LoVo (cell line): ENCODE measurements around the gene SEC11A.
A peak's percentile ranks its signal among the peaks of the same experiment; 100 is the strongest.
"Not testable (repeated sequence)": the region's sequence is repeated elsewhere in the genome, so short reads cannot be mapped to it uniquely, and the experiment has no call there.

ENCODE experiments used
- DNase-seq: peaks from one replicate; pipeline ENCODE4 v3.0.0-alpha.2; 2016; ENCODE audit warnings: low spot score

SEC11A gene

DNA sequence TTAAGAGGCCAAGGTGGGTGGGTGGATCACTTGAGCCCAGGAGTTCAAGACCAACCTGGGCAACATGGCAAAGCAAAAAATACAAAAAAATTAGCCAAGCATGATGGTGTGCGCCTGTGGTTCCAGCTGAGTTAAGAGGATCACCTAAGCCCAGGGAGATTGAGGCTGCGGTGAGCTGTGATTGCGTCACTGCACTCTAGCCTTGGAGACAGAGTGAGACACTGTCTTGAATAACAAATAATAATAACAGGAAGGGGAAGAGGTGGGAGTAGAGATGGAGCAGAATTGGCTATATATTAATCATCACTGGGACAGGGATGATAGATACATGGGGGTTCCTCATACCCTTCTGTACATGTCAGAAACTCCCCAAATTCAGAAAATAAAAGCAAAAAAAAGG is 34.1 kb downstream of the SEC11A start:
- DNase-seq, result no peak

DNA sequence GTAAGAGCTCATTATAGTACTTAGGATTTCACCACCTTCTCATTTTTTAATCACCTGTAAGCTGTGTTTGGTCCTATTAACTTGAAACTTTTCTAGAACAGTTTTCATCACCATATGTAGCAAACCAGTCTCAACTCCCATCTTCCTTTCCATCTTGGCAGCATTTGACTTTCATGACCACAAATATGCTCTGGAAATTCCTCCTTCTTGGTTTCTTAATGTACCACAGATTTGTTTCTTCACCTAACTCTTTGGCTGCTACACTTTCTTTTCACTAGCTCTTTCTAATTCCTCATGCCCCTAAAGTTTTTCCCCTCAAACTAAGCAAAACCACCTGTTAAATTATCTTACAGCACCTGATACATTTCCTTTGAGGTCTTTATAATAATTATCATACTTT is 44.7 kb downstream of the SEC11A start:
- no peak for DNase-seq

DNA sequence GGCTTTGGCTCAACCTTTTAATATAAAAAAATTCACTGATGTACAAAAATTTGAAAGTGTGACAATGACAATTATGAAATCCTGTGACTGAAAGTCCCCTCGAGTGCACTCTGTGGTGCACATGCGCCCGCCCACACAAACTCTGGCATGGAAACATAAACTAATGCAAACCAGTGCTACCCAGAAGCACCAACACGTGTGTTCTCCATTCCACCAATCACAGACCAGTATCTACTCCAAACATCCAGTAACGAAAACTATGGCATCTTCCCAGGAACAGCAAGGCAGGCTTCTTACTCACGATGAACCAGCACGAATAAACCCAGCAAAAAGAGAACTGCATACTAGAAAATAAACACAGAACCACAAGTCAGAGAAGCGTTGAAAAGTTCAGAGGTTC is 46.2 kb downstream of the SEC11A start:
- no peak for DNase-seq

DNA sequence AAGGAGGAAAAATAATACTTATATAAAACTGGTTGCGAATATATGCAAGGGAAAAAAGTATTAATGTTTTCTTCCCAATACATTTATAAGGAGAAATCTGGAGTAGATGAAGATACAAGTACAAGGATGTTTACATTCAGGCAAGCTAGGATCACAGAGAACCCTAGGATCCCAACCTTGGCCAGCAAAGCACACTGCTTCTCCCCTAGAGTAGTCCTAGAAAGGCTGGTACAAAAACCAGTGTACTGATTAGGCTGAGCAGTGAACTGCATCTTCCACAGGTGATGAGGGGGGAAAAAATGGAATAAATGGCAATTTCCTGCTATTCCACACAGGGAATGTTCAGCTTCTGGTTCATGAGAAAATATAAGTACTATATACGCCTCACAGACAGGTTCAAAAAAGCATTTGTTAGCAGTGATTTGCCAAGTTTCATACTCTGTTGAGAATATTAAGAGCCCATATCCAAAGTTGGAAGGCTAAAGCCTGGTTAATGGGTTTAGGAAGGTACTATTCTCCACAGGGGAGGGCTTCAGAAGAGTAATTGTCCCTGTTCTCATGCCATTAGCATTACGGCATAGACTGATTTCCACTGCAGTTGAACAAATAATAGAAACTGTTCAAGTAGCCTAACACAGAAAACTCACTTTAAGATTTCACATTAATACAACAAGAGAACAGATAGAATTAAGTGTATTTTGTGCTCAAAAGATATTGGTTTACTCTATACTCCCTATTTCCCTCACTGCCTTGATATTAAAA is 47.5 kb downstream of the SEC11A start:
- DNase-seq, result no peak

DNA sequence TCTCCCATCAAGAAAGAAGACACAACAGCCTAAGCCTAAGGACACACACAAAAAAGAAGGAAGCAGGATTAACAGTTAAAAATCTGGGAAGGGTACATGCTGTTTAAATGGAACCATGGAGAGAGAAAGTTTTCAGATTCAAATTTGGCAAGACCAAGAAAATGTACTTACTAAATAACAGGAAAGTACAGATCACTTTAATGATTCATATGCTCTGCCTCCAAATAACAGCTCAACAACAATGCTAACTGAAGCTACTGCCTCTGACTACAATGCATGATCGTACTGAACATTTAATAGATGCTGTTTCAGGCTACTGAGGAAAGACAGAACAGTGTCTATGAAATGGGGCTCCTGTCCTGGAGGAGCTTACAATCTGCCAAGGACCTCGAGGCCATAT is 49.6 kb downstream of the SEC11A start:
- DNase-seq, result no peak

DNA sequence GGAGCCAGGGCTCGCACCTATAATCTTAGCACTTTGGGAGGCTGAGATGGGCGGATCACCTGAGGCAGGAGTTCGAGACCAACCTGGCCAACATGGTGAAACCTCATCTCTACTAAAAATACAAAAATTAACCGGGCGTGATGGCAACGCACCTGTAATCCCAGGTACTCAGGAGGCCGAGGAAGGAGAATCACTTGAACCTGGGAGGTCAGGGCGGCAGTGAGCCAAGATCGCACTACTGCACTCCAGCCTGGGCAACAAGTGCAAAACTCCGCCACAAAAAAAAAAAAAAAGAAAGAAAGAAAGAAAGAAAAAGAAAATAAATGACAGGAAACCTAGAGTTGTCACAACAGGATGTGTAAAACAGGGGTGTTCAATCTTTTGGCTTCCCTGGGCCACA is 54.9 kb downstream of the SEC11A start:
- DNase-seq, result no peak

DNA sequence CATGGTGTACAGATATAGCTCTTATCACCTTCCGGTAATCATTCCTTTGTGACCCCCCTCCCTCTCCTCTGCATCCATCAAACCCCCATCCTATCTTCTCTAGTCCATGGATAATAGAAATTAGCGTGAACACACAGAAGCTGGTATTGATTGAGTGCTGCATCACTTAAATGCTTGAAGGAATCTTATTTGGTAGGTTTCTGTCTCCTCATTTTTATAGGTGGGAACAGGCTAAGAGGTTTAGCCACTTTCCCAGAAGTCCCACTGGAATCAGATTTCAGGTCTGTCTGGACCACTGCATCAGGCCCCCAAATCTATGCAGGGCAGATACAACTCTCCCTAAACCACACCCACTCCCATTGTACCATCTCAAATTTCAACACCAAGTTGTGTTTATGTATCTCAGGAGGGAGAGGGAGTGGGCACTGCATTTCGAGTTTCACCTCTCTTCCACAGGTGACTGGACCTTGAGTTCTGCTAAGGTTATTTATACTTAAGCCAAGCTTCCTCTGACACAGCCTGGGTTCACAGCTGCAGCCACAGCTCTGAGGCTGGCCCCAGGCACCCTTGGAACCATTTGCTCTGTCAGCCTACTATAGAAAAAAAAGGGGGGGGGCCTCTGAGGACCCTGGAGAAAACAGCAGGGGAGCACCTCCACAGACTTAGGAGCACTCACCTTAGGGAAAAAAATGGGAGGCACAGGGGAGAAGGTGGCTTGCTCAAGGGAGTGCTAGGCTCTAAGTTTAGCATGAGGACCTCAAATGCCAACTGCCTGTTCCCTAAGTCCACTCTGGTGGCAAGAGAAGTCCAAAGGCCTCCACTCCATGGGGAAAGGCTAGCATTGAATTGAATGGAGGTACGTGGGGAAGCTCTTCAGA is 55.8 kb downstream of the SEC11A start:
- DNase-seq, result no peak

DNA sequence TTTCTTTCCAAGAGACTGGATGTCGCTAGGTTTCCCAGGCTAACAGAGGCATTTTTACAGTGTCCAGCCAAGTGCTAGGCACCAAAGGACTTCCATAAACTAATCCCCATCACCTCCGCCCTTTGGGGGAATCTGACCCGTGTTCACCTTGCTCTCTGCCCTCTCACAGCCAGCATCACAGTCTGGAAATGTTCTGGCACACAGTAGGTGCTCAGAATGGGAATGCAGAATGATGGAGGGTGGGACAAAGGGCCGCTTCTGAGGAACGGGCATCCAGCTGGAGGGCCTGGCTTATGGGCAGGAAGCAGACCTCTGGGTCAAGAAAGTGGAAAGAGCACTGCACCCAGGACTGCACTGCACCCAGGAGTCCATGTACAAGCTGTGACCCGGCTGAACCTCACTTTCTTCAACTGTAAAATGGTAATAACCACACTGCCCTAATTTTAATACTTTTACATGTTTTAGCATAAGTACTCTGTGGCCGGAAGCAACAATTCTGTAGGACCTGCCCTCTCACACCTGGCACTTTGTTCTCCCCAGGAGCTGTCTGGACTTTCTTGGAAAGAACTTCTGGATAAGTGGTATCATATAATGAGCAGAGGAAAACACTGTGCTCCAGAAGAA is 57.0 kb downstream of the SEC11A start:
- no peak for DNase-seq

DNA sequence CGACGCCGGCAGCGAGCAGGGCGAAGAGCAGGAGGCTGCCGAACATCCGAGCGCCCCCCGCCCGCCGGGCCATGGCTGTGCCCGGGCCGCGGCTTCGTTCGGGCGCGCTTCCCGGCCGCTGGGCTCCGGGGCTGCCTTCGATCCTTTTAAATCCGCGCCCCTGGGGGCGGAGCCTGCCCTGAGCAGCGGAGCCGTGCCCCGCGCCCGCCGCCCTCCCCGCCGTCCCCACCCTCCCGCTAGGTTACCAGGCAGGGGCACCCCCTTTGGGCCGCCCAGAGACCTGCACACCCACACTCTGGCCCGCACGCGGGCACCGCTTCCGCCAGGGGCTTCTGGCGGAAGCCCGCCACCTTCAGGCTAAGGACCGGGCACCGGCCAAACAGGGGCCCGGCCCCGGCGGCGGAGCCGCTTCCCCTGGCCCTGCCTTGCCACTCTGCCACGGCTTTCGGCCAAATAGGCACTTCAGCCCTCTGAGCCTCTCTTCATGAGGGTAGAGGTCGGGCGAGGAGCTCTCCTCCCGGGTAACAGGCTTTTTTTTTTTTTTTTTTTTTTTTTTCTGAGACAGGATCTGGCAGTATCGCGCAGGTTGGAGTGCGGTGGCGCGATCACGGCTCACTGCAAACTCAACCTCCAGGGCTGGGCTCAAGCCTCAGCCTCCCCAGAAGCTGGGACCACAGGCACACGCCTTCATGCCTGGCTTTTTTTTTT is 57.7 kb downstream of the SEC11A start, which contains the start of gene NMB:
Gene NMB, minus strand, starts transcription at position 120 of the 708 bp plus-strand sequence. Its CDS starts 47 bp downstream, at position 73.
- peak; percentile 94 for DNase-seq

DNA sequence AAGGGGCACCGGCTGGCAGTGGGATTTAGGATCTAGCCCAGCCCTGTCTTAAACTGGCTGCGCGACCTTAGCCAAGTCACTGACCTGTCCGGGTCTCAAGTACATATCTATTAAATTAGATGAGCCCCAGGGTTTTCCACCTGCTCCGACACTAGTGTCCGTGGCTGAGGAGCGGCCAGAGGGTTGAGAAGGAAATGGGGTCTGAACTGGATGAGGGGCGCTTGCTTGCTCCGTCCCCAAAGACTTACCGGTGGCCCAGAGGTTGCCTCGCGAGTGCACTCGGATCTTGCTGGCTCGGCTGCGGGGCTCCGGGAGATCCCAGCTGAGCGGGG is 58.2 kb downstream of the SEC11A start:
- DNase-seq, result no peak

DNA sequence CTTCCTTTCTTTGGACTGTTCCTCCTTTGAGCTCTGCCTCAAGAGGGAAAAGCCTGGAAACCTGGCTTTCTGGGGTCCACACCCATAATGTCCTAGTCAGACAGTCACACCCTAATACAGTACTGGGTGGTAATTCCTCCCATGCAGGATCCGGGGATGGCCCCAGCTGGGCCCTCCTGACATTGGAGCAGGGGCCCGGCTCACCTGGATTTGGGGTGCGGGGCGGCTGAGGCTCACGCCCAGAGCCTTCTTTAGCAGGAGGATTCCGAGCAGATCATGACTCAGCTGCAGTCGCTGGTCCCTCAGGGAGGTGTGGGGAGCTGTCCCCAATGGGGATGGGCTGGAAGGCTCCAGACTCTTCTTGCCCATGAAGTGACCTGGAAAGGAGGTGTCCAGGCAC is 59.0 kb downstream of the SEC11A start:
- DNase-seq, result no peak

DNA sequence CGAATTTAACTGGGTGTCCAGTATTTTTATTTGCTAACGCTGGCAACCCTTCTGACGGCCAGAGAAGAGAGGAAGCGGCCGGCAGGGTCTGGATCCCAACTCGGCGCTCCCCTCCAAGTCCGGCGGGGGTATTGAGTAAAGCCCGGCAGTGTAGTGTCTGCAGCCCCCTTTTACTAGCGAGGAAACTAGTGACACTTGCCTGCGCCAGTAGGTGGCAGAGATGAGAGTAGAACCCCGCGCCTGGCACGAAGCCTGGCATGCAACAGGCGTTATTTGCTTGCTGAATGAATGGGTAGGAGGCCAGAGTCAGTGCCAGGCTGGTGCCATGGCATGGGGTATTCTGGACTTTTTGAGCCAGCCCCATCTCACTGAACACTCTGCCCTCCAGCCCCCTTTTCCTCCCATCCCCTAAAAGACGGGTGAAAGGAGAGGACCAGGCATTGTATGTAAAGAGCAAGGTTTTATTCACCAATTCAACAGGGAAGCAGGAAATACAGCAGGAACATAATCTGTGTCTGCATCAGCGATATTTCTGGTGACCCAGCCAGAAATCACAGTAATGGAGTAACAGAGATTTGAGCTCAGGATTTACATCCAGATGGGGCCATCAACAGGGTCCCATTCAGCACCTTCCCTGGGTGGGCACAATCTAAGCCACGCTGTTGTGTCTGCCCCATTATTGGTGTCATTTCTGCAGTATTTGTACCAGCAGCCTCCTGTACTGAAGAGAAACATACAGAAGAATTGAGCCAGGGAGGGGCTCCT is 61.1 kb downstream of the SEC11A start:
- DNase-seq, result peak; percentile 88

DNA sequence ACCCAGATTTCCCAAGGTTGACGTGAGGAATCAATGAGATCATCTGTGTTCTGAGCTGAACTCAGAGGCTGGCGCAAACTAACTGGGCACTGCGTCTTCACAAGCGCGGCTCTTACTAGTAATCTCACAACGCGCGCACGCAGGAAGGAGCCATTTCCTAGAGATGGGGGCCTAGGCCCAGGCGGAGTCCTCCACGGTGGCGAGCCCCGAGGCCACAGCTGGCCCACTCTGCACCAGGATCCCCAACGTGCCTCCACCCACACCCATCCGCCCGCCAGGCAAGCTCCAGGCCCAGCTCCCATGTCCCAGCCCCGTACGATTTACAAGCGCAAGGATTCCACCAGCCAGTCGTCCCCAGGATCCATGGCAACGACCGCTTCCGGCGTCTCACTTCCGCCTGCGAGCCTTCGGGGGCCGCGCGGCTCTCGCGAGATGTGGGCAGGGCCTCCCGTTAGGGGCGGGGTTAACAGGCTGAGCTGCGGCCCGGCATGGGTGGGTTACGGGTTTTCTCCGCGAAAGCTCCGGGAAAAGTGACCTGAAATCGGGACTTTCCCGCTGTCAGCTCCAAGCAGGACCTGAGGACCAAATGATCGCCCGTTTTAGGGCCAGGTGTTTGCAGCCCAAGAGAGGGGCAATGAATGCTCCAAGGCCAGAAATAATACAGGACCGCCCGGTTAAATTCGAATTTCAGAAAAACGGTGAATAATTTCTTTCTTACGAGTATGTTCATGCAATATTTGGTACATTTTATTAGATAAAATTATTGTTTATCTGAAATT is 61.8 kb downstream of the SEC11A start, which contains the start of gene WDR73:
Gene WDR73, minus strand, starts transcription at position 374 of the 779 bp plus-strand sequence. Its CDS starts 9 bp downstream, at position 365.
- DNase-seq, result peak; percentile 97

DNA sequence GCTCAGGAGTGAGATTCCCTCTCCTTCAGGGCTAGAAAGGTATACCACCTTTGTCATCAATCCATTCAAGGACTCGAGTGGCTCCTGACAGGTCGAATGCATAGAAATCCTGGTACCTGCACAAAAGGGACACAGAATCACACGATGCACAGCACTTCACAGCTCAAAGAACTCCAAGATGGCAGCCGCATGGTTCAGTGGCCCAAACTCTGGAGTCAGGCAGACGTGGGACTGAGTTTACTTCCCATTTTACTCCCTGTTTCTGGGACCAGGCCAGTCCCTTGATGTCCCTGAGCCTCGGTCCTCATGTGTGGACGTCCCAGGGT is 62.4 kb downstream of the SEC11A start:
- DNase-seq, result no peak

DNA sequence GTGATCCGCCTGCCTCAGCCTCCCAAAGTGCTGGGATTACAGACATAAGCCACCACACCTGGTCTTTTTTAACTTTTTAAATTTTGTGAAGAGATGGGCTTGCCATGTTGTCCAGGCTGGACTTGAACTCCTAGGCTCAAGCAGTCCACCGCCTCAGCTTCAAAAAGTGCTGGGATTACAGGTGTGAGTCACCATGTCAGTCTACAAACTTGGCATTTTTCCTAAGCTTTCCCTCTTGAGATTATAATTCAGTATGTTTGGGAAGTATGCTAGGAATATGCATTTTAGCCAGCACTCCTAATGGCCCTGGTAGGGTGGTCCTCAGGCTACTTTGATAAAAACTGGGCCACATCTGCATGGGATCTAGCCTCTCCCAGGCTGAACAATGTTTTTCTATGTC is 66.2 kb downstream of the SEC11A start:
- no peak for DNase-seq

DNA sequence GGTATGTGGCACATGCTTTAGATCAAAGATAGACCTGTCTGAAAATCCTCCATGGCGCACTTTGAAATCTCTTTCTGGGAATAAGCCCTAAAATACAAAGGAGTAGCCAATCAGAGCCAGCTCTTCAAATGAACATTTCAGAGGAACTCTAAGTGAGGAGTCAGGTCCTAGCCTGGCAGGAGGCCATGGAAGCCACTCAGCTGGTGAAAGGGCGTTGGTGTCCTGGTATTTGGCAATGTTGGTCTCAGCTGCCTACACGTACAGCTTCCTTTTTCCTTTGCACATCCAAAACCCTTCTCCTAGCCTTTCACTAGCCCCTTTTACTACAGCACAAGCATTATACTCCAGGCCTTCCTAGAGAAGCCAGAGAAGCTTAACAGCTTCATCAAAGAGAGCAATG is 67.4 kb downstream of the SEC11A start:
- no peak for DNase-seq

DNA sequence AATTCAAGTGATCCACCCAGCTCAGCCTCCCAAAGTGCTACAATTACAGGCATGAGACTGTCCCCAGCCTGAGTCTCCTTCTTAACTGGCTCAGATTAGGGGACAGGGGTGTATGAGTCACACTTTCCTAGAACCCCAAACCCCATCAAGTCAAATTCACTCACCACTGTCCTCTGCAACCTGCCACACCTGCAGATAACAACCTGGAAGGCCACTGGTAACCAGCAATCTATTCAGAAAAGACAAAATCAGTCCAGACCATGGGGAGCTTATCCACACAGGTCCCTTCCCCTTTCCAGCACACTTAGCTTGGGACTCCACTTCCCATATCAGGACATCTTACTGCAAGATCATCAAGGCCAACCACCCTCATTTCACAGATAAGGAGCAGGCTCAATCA is 68.2 kb downstream of the SEC11A start:
- no peak for DNase-seq

DNA sequence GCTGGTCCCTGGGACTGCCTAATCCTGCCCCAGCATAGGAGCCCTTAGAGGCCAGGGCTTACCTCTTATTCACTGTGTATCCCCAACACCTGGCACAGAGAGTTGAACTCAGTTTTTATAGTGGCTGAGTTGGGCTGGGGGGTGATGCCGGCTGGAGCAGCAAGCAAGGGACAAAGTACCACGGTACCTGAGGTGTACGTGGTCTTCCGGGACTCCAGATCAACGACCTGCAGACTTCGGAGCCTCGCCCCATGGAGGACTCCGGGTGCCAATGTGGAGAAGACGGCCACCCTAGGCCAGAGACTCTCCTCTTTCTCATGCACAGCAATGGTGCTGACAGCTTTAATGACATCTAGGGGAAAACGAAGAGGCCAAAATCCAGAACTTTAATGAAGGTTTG is 69.9 kb downstream of the SEC11A start:
- no peak for DNase-seq

DNA sequence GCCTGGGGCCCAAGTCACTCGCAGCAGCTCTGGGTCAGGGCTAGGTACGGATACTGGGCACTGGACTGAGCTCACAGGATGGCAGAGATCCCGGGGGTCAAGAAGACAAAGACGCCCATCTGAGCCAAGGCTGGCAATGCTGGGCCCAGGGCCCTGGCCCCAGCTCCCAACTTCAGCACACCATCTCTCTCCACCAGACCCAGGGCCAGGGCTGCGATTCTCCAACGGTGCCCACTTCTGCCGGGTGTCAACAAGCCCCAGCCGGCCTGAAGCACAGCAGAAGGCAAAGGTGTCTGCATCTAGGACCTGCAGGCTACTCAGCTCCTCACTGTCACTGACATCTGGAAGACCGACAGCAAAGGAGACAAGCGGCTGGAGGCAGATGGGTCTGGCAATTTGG is 70.4 kb downstream of the SEC11A start:
- no peak for DNase-seq

DNA sequence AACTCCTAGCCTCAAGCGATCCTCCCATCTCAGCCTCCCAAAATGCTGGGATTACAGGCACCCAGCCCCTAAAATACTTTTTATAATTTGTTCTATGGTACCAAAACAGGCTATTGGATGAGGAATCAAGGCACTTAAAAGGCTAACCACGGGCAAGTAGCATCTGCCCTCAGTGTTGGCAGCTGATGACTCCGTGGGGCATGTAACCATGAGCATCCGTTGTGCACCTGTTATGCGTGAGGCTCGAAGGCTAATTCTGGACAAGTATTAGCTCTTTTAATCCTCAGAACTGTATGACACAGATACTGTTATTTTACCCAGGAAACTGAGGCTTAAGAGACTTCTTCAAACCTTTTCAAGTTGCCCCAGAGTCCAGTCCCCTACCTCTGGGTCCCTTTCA is 72.1 kb downstream of the SEC11A start:
- no peak for DNase-seq

DNA sequence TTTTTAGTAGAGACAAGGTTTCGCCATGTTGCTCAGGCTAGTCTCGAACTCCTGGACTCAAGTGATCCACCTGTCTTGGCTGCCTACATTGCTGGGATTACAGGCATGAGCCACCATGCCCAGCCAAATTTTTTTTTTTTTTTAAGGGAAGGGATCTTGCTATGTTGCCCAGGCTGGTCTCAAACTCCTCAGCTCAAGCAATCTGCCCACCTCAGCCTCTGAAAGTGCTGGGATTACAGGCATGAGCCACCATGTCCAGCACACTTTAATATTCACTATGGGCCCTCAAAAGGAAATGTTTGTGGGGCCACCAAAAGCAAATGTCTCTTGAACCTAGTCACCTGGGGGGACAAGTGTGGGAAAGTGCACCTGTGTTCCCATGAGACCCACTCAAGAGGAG is 73.3 kb downstream of the SEC11A start:
- not testable (repeated sequence) for DNase-seq
